DMS114 treated with DMSO at 0.1 percent for 48 hours (cell line): ENCODE measurements around the gene CLDN2.
"Not testable (repeated sequence)": the region's sequence is repeated elsewhere in the genome, so short reads cannot be mapped to it uniquely, and the experiment has no call there.

Source experiments
- DNase-seq: peaks from one replicate; lab custom pipeline; 2025; ENCODE audit not compliant: unreplicated experiment; lab: John Stamatoyannopoulos, UW

Gene CLDN2

DNA sequence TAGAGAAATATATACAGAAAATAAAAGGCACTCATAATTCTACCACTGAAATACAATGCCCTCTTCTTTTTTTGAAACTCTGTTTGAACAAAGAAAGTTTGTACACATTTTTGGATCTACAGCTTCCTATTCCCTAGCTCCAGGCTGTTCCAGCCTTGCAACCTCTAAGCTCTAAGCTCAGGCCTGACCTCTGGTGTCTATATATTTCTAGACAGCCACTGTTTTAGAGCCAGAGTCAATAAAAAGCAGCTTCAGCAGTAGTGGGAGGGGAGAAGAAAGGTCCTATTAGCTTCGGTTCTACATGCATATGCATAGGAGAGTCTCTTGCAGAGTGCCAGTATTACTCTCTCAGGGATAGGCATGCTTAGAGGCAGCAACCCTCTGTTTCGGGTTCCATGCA lies 39.7 kb downstream of the CLDN2 start:
- DNase-seq: peak; percentile 25

- no peak for DNase-seq
Measured at GRCh38 chrX:106963111-106963510, 42.9 kb downstream of the CLDN2 start.

DNA sequence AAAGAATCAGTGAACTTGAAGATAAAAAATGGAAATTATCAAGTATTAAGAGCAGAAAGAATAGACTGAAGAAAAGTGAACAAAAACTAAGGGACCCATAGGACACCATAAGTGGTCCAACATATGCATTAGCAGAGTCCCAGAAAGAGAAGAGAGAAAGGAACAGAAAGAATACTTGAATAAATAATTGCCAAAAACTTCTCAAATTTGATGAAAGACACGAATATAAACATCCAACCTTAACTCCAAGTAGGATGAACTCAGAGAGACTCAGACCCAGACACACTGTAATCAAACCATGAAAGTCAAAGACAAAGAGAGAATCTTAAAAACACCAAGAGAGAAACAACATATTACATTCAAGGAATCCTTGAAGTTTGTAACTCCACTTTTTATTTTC lies 44.1 kb downstream of the CLDN2 start:
- no peak for DNase-seq

GRCh38 chrX:106966547-106966946 lies 46.3 kb downstream of the CLDN2 start:
- DNase-seq: not testable (repeated sequence)

DNA sequence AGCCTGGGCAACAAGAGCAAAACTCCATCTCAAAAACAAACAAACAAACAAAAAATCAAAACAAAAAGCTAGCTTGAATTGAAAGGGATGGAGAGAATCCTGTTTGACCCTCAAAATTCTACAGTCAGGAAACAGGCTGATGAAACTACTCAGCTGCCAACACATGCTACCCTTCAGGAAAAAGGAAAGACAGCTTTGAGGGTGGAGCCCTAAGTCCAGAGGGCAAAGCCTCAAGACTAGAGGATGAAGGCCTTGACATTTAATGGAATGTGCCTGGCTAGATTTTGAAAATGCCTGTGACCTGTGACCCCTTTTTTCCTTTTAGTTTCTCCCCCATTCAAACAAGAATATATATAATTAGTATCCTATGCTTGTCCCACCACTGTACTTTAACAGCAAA lies 52.7 kb downstream of the CLDN2 start:
- no peak for DNase-seq

DNA sequence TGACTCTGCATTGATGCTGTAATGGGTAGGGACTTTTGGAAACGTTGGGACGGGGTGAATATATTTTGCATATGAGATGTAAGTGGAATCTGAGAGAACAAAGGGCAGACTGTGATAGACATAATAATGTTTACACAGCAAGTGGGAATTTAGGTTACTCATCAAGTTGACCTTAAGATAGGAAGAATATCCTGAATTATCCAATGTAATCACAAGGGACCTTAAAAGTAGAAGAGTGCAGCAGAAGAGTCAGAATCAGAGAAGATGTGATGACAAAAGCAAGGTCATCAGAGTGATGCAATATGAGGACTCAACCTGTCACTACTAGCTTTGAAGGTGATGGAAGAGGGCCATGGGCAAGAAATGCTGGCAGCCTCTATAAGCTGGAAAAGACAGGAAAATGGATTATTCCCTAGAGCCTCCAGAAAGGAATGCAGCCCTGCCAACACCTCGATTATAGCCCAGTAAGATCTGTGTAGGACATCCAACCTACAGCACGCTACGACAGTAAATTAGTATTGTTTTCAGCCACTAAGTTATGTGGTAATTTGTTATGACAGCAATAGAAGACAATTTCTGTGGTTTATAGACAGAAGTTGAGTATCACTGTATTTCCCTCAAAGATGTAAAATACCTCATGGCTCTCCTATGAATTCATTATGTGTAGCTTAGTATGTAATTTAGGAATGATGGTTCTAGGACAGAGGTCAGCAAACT lies 53.4 kb downstream of the CLDN2 start:
- DNase-seq: no peak

DNA sequence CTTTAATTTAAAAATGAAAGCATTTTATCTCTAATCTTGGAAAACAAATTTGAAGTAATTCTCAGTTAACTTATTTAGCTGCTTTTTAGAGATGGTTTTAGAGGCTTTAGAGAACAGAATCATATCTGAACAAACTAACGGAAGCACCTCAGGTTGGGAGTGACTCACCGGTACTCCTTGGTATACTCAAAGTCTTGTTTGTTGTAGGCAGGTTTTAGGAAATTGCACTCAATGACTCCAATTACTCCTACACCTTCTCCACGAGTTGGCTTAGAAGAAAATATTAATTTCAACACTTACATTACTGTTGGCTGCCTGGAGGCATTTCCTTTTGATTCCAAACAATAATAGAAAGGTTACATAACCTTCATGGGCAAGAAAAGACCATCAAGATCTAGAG lies 56.2 kb downstream of the CLDN2 start:
- no peak for DNase-seq
